Measurements from ENCODE around the gene ADGRF4. TPM values are rescaled to one million over a fixed set of nuclear protein-coding genes. Genes with fewer than 3 reads are reported as not detected.

Gene ADGRF4
- total and polyA plus RNA-seq, 9 of the 15 experiments (the other 6 are each of a cell fraction or from before 2014, with no cell fraction given) = not detected

- POLR2A ChIA-PET = interaction anchor here (4.0 kb wide), 1 partner anchor 9 kb away, joined by 12 read pairs; no protein-coding TSS in a partner anchor
- DNase-seq (ENCODE audit: extremely low read depth in 1 of 4, low spot score in 3 of 4) (no peak), ATAC-seq (no peak), FAIRE-seq (no peak)
- Histone ChIP-seq H3K4me2 (ENCODE audit: insufficient read depth, low read length) (no peak overlapping the region), H3K9me3 (replicated peaks; ENCODE audit: control insufficient read depth, insufficient read depth, low read depth, low read length) (no peaks in the 10 kb centered on the region), H3K36me3 (ENCODE audit: control insufficient read depth, insufficient read depth, low read length) (no peaks in the 10 kb centered on the region), H2AFZ (ENCODE audit: low read depth, low read length) (no peak overlapping the region), H3K27ac (ENCODE audit: extremely low read depth, low read depth, low read length) (no peak overlapping the region), H3K79me2 (ENCODE audit: control insufficient read depth, insufficient read depth, low read length) (no peaks in the 10 kb centered on the region), H4K20me1 (replicated peaks; ENCODE audit: control insufficient read depth, insufficient read depth, low read length) (no peaks in the 10 kb centered on the region), H3K9me1 (ENCODE audit: control insufficient read depth, insufficient read depth, low read length) (no peaks in the 10 kb centered on the region), H3K9ac (ENCODE audit: insufficient read depth in 1 of 2, low read depth in 2 of 2, low read length in 2 of 2) (no peak overlapping the region), H3K4me3 (no peak overlapping the region), H3K27me3 (ENCODE audit: control insufficient read depth in 2 of 2, insufficient read depth in 2 of 2, low read length in 2 of 2) (peaks cover 2 to 4% of the 10 kb centered on the region in 2 experiments; a peak in 2 of 5 replicates), H3K4me1 (replicated peaks in 1 of 2; ENCODE audit: control insufficient read depth in 2 of 2, insufficient read depth in 2 of 2, low read length in 2 of 2) (no peaks in the 10 kb centered on the region)
- BruUV-seq (replicated peaks) = no TSS peak
- TF ChIP-seq ZNF639 (CRISPR knock-in tag; conservative IDR thresholded peaks at IDR 0.05 in 1 of 2, IDR thresholded peaks at IDR 0.05 in 1 of 2) = no peak
- 0% methylated on average over 1 of the region's 1 CpG for WGBS (ENCODE audit: insufficient coverage, low coverage, missing lambda C conversion rate)
- intact Hi-C loops (cut with micrococcal nuclease) (no loop called here), in situ Hi-C loops (cut with MboI) (no loop called here)
- CTCF ChIA-PET (ENCODE audit: low intra/inter-chr PET ratio) = no interaction called here
Observed at GRCh38 chr6:47686411-47686810, 12.0 kb upstream of the ADGRF4 start.

GRCh38 chr6:47687432-47687831 is 10.9 kb upstream of the ADGRF4 start:
- POLR2A ChIA-PET = interaction anchor here (0.6 kb wide), 1 partner anchor 9 kb away, joined by 3 read pairs; no protein-coding TSS in a partner anchor
- ATAC-seq = peak; percentile 78
- FAIRE-seq = no peak
- in situ Hi-C loops (cut with MboI) = no loop called here
- Histone ChIP-seq H3K36me3 (ENCODE audit: control insufficient read depth, insufficient read depth, low read length) (no peaks in the 10 kb centered on the region), H2AFZ (ENCODE audit: low read depth, low read length) (no peak overlapping the region), H3K4me1 (replicated peaks in 1 of 2; ENCODE audit: control insufficient read depth in 2 of 2, insufficient read depth in 2 of 2, low read length in 2 of 2) (no peaks in the 10 kb centered on the region), H3K79me2 (ENCODE audit: control insufficient read depth, insufficient read depth, low read length) (no peaks in the 10 kb centered on the region), H3K27ac (ENCODE audit: extremely low read depth, low read depth, low read length) (no peak overlapping the region), H3K9me1 (ENCODE audit: control insufficient read depth, insufficient read depth, low read length) (no peaks in the 10 kb centered on the region), H3K4me3 (no peak overlapping the region), H3K27me3 (ENCODE audit: control insufficient read depth in 2 of 2, insufficient read depth in 2 of 2, low read length in 2 of 2) (peaks cover 0 to 2% of the 10 kb centered on the region in 2 experiments; a peak in 2 of 5 replicates), H3K9ac (ENCODE audit: insufficient read depth in 1 of 2, low read depth in 2 of 2, low read length in 2 of 2) (no peak overlapping the region), H3K9me3 (replicated peaks; ENCODE audit: control insufficient read depth, insufficient read depth, low read depth, low read length) (no peaks in the 10 kb centered on the region), H4K20me1 (replicated peaks; ENCODE audit: control insufficient read depth, insufficient read depth, low read length) (no peaks in the 10 kb centered on the region), H3K4me2 (ENCODE audit: insufficient read depth, low read length) (no peak overlapping the region)
- BruUV-seq (replicated peaks) = no TSS peak
- DNase-seq (ENCODE audit: extremely low read depth in 1 of 4, low spot score in 3 of 4) = peak in 2 of 4 experiments; percentile 18 to 40
- 3% methylated on average over 2 of the region's 2 CpGs for WGBS (ENCODE audit: insufficient coverage, low coverage, missing lambda C conversion rate)
- intact Hi-C loops (cut with micrococcal nuclease) = no loop called here
- CTCF ChIA-PET (ENCODE audit: low intra/inter-chr PET ratio) = no interaction called here
- TF ChIP-seq C11orf30 (IDR thresholded peaks at IDR 0.05; ENCODE audit: low read depth) (peak; percentile 28; the same call in 1 of the 2 replicates), KHSRP (IDR thresholded peaks at IDR 0.05) (no peak), XRCC4 (IDR thresholded peaks at IDR 0.05; ENCODE audit: extremely low read depth, insufficient read depth, insufficient read length) (no peak), ARNT (IDR thresholded peaks at IDR 0.05) (no peak), ZNF316 (IDR thresholded peaks at IDR 0.05) (0 out of 2 replicates have a peak, but pooled peaks have one; percentile 12), KAT7 (CRISPR knock-in tag; IDR thresholded peaks at IDR 0.05; ENCODE audit: borderline replicate concordance) (no peak), NFE2 (IDR thresholded peaks at IDR 0.05; ENCODE audit: low read depth) (peak; percentile 46), CBFA2T3 (IDR thresholded peaks at IDR 0.05) (peak; percentile 27; the same call in 1 of the 2 replicates), ZNF165 (CRISPR knock-in tag; IDR thresholded peaks at IDR 0.05; ENCODE audit: borderline replicate concordance) (no peak), CLOCK (CRISPR knock-in tag; IDR thresholded peaks at IDR 0.05; ENCODE audit: borderline replicate concordance) (no peak), POLR2H (tag; IDR thresholded peaks at IDR 0.05; ENCODE audit: low read depth) (no peak), ARID2 (IDR thresholded peaks at IDR 0.05) (no peak)

All from K562 (cell line).